Activated CD8-positive, alpha-beta memory T cell treated with anti-CD3 and anti-CD28 coated beads, Interleukin-2, amount 10 ng/mL, durations not matched to agents 7 days and 5 days (primary cell): Measurements from ENCODE around the gene MAGEF1. TPM values are rescaled to one million over a fixed set of nuclear protein-coding genes. Genes with fewer than 3 reads are reported as not detected.

ENCODE experiments used
- ATAC-seq: fragments of 150-1000 bp; cut with Tn5 transposase; one replicate; pipeline ENCODE4 v1.10.0; 2021; ENCODE audit warnings: moderate library complexity
- CTCF ChIA-PET: fragments of 350-600 bp; sonication (Branson Sonifier 250); formaldehyde crosslinking; loops from one replicate; lab custom pipeline; 2021; ENCODE audit warnings: antibody characterized with exemption; lab: Charles Lee
- DNase-seq: peaks from one replicate; pipeline ENCODE4 v3.0.0-alpha.2; 2020
- H3K27ac Mint-ChIP-seq: one replicate; pipeline ENCODE4 v1.8.0; 2021; ENCODE audit warnings: mild to moderate bottlenecking, mixed read lengths
- H3K27me3 Mint-ChIP-seq: one replicate; pipeline ENCODE4 v1.8.0; 2021; ENCODE audit warnings: mixed read lengths
- H3K36me3 Mint-ChIP-seq: one replicate; pipeline ENCODE4 v1.8.0; 2021; ENCODE audit warnings: mild to moderate bottlenecking, mixed read lengths
- H3K4me1 Mint-ChIP-seq: one replicate; pipeline ENCODE4 v1.8.0; 2021; ENCODE audit warnings: mixed read lengths
- H3K4me3 Mint-ChIP-seq: one replicate; pipeline ENCODE4 v1.8.0; 2021; ENCODE audit warnings: mild to moderate bottlenecking, moderate library complexity, mixed read lengths
- H3K9me3 Mint-ChIP-seq: one replicate; pipeline ENCODE4 v1.8.0; 2022; ENCODE audit warnings: low read depth, mixed read lengths
- total RNA-seq, 2 experiments: library from RNA; stranded (reverse); gene quantifications; one replicate each; pipeline ENCODE4 v1.2.3, GENCODE V29; 2021

MAGEF1 gene
- total RNA-seq, 2 experiments from 2014 or later = 2.8 to 5.9 TPM

DNA sequence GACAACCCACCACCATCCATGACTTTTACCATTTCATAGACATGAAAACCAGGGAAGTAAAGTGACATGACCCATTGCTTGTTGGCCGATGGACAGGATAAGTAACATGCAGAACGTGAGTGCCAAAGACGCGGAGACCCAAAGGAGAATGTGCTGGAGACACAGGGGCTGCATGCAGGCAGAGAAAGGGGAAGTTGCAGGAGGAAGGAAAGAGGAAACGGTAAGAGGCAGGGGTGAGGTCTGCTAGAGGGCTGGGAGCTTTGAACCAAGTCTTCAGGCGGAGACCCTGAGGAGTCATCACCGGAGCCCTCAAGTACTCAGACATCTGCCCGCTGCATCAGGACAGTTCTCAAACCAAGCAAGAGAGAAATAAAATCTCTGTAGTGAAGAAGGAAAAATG lies 34.9 kb downstream of the MAGEF1 start:
- Mint-ChIP-seq H3K4me3 (no peak overlapping the region), H3K4me1 (no peaks in the 10 kb centered on the region), H3K27me3 (peaks cover 19% of the 10 kb centered on the region), H3K27ac (no peak overlapping the region), H3K36me3 (no peaks in the 10 kb centered on the region), H3K9me3 (no peaks in the 10 kb centered on the region)
- DNase-seq = no peak
- CTCF ChIA-PET = interaction anchor here (1.4 kb wide), 1 partner anchor 116 kb away, joined by 3 read pairs; no protein-coding TSS in a partner anchor
- ATAC-seq = no peak

DNA sequence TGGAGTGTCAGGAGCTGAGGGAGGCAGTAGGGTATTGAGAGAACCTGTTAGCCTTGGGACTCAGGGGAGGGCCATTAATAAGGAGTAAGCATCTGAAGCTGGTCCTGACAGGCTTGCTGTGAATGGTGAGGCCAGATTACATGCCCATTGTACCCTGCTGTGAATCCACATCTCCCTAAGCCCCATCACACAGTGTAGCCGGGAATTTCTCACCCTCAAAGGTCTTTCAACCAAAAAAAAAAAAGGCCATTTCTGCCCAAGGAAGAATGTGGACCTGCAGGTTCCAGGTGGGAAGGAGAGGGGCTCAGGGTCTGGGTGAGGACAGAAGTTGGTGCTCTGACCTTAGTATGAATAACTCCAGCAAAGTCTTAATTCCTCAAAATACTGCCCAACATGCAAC lies 37.2 kb downstream of the MAGEF1 start:
- Mint-ChIP-seq H3K27me3 (peaks cover 19% of the 10 kb centered on the region), H3K4me1 (no peaks in the 10 kb centered on the region), H3K36me3 (no peaks in the 10 kb centered on the region), H3K9me3 (no peaks in the 10 kb centered on the region), H3K27ac (no peak overlapping the region), H3K4me3 (no peak overlapping the region)
- CTCF ChIA-PET = interaction anchor here (1.1 to 1.2 kb wide), 2 partner anchors 29 to 113 kb away, joined by 3 to 5 read pairs; partner anchors contain the start of gene EPHB3
- DNase-seq = no peak
- ATAC-seq = no peak

DNA sequence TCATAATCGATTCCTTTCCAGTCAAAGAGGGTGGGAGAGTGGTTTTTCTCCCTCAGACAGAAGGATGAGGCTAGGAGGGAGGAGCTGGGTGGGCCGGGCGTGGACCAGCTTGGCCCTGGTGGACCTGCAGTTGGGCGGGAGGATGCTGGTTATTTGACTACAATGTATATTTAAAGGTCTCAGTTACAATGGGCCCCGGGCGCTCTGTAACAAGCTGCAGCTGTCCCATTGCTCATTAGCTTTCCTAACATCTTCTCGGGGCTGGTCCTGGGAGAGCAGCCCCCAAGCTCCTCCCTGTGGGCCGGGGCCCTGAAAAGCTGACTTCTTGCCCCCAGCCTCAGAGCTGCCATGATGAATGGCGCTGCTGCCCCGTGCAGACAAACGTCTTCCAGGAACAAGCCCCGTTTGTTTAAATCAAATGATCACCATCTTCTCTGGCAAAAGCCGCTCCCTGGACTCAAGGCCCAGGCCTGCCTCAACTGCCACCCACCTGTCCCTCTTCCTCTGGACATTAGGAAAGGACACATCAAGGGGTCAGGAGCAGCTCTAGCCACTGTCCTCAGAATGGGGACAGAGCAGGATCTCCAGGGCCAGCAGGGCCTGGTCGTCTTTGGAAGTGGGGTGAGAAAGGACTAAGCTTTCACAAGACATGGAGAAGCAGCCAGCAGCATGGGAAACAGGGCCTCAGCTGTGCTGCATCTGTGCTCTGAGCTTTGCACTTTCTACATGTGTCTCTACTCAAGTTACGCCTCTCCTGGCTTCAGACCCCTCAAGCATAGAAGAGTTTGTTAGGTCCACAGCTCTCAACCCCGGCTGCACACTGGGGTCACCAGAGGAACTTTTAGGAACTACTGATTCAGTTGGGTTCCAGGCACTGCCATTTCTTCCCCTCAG lies 38.6 kb downstream of the MAGEF1 start:
- H3K27me3 Mint-ChIP-seq = peaks cover 23% of the 10 kb centered on the region
- H3K9me3 Mint-ChIP-seq = no peaks in the 10 kb centered on the region
- no peak overlapping the region for H3K4me3 Mint-ChIP-seq
- H3K27ac Mint-ChIP-seq = no peak overlapping the region
- ATAC-seq (no peak), DNase-seq (no peak)
- CTCF ChIA-PET = no interaction called here
- no peaks in the 10 kb centered on the region for H3K36me3 Mint-ChIP-seq
- H3K4me1 Mint-ChIP-seq = no peaks in the 10 kb centered on the region

DNA sequence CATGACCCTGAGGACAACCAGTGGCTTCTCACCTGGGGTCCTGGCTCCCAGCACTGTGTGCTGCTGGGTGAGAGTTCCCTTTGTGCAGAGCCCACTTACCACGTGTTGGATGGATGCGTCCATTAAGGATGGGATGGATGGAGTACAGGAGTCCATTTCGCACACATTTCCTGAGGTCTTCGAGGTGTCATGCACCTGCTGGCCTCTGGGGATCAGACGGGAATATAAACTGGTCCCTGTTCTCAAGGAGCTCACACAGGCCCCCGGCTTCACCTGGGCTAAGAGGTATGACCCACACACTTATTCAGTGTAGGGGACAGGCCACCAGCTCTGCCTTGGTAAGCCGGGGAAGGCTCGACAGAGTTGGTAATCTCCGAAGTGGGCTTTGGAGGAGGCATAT lies 39.5 kb downstream of the MAGEF1 start:
- no peak for DNase-seq
- Mint-ChIP-seq H3K9me3 (no peaks in the 10 kb centered on the region), H3K36me3 (no peaks in the 10 kb centered on the region), H3K27me3 (peaks cover 21% of the 10 kb centered on the region), H3K27ac (no peak overlapping the region), H3K4me1 (no peaks in the 10 kb centered on the region), H3K4me3 (no peak overlapping the region)
- no peak for ATAC-seq
- CTCF ChIA-PET = no interaction called here

GRCh38 chr3:184670091-184670602 lies 41.7 kb downstream of the MAGEF1 start:
- no peak overlapping the region for H3K27ac Mint-ChIP-seq
- H3K27me3 Mint-ChIP-seq = peaks cover 21% of the 10 kb centered on the region
- ATAC-seq = no peak
- H3K4me1 Mint-ChIP-seq = no peaks in the 10 kb centered on the region
- no peak overlapping the region for H3K4me3 Mint-ChIP-seq
- CTCF ChIA-PET = no interaction called here
- H3K9me3 Mint-ChIP-seq = no peaks in the 10 kb centered on the region
- DNase-seq = no peak
- H3K36me3 Mint-ChIP-seq = no peaks in the 10 kb centered on the region

- no peak for ATAC-seq
- CTCF ChIA-PET = no interaction called here
- Mint-ChIP-seq H3K27ac (no peak overlapping the region), H3K27me3 (peaks cover 18% of the 10 kb centered on the region), H3K4me3 (no peak overlapping the region), H3K9me3 (no peaks in the 10 kb centered on the region), H3K36me3 (no peaks in the 10 kb centered on the region), H3K4me1 (no peaks in the 10 kb centered on the region)
- no peak for DNase-seq
These were observed 42.3 kb downstream of the MAGEF1 start for GRCh38 chr3:184669578-184669977.

DNA sequence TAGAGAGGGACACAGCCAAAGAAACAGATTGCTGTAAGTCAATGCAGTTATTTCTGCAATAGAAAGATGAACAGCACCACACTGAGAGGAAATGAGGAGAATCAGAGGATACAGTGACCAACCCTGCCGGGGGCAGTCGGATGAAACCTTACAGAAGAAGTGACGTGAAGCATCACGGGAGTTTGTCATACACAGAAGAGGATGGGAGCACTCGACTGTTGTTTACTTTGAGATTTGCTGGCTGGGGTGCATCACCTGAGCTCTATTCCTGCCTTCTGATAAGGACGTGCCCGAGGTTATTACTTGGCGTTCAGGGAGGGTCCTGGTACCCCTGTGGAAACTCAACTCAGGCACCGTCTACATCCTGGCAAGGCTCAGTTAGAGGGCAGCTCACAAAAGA lies 45.4 kb downstream of the MAGEF1 start:
- DNase-seq (no peak), ATAC-seq (no peak)
- Mint-ChIP-seq H3K9me3 (no peaks in the 10 kb centered on the region), H3K36me3 (no peaks in the 10 kb centered on the region), H3K27me3 (peaks cover 26% of the 10 kb centered on the region), H3K4me1 (no peaks in the 10 kb centered on the region), H3K4me3 (no peak overlapping the region), H3K27ac (no peak overlapping the region)
- CTCF ChIA-PET = no interaction called here

DNA sequence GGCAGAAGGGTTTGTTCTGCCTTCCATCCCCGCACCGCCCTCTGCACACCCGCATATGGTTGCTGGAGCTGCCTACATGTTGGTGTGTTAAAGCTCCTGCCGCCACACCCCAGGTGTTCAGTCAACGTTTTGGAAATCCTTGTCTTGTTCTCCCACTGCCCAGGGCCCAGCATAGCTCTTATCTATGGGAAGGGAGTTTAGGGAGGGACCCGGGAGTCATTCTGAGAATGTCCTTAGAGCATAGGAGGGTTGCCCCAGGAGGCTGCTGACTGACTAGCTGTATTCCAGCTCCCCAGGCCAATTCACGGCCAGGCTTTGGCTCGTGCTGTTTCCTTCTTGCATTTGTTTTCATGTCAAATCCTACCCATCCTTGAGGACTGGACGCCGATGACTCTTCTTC lies 46.8 kb downstream of the MAGEF1 start:
- H3K9me3 Mint-ChIP-seq = no peaks in the 10 kb centered on the region
- H3K4me1 Mint-ChIP-seq = peaks cover 3% of the 10 kb centered on the region
- no peak overlapping the region for H3K27ac Mint-ChIP-seq
- peaks cover 26% of the 10 kb centered on the region for H3K27me3 Mint-ChIP-seq
- DNase-seq (no peak), ATAC-seq (no peak)
- no peak overlapping the region for H3K4me3 Mint-ChIP-seq
- CTCF ChIA-PET = no interaction called here
- H3K36me3 Mint-ChIP-seq = no peaks in the 10 kb centered on the region

GRCh38 chr3:184663756-184664155 lies 48.1 kb downstream of the MAGEF1 start:
- CTCF ChIA-PET = no interaction called here
- peaks cover 26% of the 10 kb centered on the region for H3K27me3 Mint-ChIP-seq
- no peaks in the 10 kb centered on the region for H3K9me3 Mint-ChIP-seq
- no peak overlapping the region for H3K4me3 Mint-ChIP-seq
- no peak for DNase-seq
- H3K36me3 Mint-ChIP-seq = no peaks in the 10 kb centered on the region
- H3K27ac Mint-ChIP-seq = no peak overlapping the region
- ATAC-seq = no peak
- peaks cover 3% of the 10 kb centered on the region for H3K4me1 Mint-ChIP-seq

DNA sequence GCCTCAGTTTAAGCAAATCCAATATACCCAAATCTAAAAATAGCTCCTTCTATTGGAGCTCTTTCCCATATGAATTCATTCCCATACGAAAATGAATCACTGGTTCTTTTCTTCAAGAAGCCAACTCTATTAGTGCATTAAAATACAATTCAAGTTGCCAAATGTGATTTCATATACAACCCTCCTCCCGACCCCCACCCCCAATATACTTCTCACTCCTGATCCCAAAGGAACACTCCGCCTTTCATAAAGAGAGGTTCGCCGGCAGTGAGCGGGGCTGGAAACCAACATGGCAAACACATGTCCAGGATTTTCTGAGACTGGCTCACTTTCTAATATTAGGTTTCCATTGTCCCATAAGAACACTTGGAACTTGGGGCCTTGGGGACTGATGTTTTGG lies 48.5 kb downstream of the MAGEF1 start:
- peaks cover 22% of the 10 kb centered on the region for H3K27me3 Mint-ChIP-seq
- DNase-seq = no peak
- H3K4me1 Mint-ChIP-seq = peaks cover 3% of the 10 kb centered on the region
- H3K27ac Mint-ChIP-seq = no peak overlapping the region
- ATAC-seq = no peak
- no peak overlapping the region for H3K4me3 Mint-ChIP-seq
- CTCF ChIA-PET = no interaction called here
- H3K36me3 Mint-ChIP-seq = no peaks in the 10 kb centered on the region
- no peaks in the 10 kb centered on the region for H3K9me3 Mint-ChIP-seq

GRCh38 chr3:184662187-184662586 lies 49.7 kb downstream of the MAGEF1 start:
- H3K27me3 Mint-ChIP-seq = peaks cover 19% of the 10 kb centered on the region
- no peak overlapping the region for H3K4me3 Mint-ChIP-seq
- H3K27ac Mint-ChIP-seq = no peak overlapping the region
- H3K9me3 Mint-ChIP-seq = no peaks in the 10 kb centered on the region
- no peaks in the 10 kb centered on the region for H3K36me3 Mint-ChIP-seq
- ATAC-seq = no peak
- peaks cover 9% of the 10 kb centered on the region for H3K4me1 Mint-ChIP-seq
- CTCF ChIA-PET = no interaction called here
- DNase-seq = no peak

DNA sequence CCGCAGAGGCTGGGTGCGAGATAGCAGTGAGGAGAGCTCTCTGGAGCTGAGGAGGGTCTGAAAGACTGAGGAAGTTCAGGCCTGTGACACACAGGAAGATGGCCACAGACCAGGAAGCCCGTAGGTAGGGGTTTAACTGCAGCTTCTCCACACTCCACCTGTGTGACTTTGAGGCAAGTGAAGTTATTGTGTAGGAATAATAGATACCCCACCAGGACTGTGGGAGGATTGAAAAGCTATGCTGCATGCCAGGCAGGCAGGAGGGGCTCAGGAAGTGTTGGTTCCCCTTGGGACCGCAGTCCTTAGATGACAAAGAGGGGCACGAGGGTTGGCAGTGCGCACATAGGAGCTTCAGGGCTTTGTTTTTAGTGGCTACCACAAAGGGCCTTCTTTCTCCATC lies 50.9 kb downstream of the MAGEF1 start:
- Mint-ChIP-seq H3K4me1 (peaks cover 13% of the 10 kb centered on the region), H3K4me3 (no peak overlapping the region), H3K36me3 (no peaks in the 10 kb centered on the region), H3K9me3 (no peaks in the 10 kb centered on the region), H3K27ac (no peak overlapping the region), H3K27me3 (peaks cover 8% of the 10 kb centered on the region)
- no peak for DNase-seq
- CTCF ChIA-PET = interaction anchor here (1.5 kb wide), 1 partner anchor 100 kb away, joined by 4 read pairs; the partner anchor contains the start of gene EPHB3
- ATAC-seq = no peak
